Bronchus fibroblast of lung (primary cell): ENCODE measurements around the gene U2SURP. TPM values are rescaled to one million over a fixed set of nuclear protein-coding genes. Genes with fewer than 3 reads are reported as not detected.

ENCODE experiments used
- total RNA-seq: library from RNA; depleted of rRNA; stranded (reverse); fragments of >200 nt; gene quantifications from 2 replicates; pipeline ENCODE4 v1.2.3, GENCODE V29; 2015

Gene U2SURP
- 19.8 and 34.8 TPM in 2 replicates for total RNA-seq

GRCh38 chr3:143001369-143002082, at the start of gene U2SURP:
TSS of gene U2SURP (plus strand) at chr3:143001570. CDS start at chr3:143001629, 59 bp downstream.

DNA sequence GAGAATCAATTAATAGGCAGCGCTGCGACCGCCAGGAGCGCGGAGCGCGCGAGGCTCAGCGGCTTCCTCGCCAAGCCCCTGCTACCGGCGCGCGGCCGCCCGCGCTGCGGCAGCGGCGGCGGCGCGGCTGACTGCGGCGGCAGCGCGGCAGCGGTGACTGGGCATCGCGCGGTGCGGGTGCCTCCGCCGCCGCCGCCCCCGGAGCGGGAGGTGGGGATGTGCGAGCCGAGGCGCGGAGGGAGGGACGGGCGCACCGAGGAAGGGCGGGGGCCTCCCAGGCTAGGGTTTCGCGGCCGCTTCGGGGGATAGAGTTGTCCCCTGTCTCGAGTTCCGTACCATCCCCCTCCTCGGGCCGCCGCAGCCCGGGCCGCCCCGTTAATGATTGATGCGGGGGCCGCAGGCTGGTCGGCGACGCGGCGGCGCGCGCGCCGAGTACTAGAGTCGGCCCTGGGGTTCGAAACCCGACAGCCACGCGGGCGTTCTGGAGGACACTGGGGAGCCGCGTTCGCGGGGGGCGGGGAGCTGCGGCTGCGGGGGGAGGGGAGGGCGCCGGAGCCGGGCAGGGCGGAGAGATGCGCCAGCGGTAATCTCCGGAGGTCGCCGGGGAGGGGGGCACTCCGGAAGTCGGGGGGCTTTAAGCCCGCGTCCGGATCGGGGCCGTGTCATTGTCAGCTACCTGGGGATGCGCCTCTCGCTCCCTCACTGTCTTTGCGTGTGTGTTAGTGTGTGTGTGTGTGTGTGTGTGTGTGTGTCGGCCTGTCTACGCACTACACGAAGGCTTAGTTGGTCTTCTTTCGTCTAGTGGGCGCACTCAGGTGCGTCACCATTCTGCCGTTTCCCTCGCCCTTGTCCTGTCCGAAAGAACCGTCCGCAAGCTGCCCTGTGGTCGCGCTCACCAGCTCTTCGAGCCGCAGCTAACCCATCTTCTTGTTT, 37.6 kb upstream of the U2SURP start, which contains the start of gene PAQR9:
Gene PAQR9, minus strand, starts transcription at position 159 of the 933 bp plus-strand sequence. CDS start 338 bp downstream, outside the sequence.

Other genes starting within 250 kb of the U2SURP start
- gene PCOLCE2, start 112.5 kb upstream of the U2SURP start, total RNA-seq = 1.3 and 1.5 TPM in 2 replicates
- not detected in 2 replicates for gene PAQR9, start 37.9 kb upstream of the U2SURP start, total RNA-seq
- 21.7 and 23.2 TPM in 2 replicates for gene CHST2, start 118.2 kb downstream of the U2SURP start, total RNA-seq